ENCODE data around the gene MYO18B. TPM values are rescaled to one million over a fixed set of nuclear protein-coding genes. Genes with fewer than 3 reads are reported as not detected.

MYO18B gene
- total and polyA plus RNA-seq, 2 of the 8 experiments (the other 6 are each of a cell fraction or from before 2014, with no cell fraction given) = 0.62 to 0.78 TPM

GRCh38 chr22:25882360-25882759 is 140.4 kb downstream of the MYO18B start:
- Histone ChIP-seq H3K36me3 (ENCODE audit: control insufficient read depth in 2 of 4, insufficient read depth in 4 of 4, low read length in 3 of 4) (no peaks in the 10 kb centered on the region), H3K23ac (ENCODE audit: insufficient read length) (no peak overlapping the region), H2BK15ac (ENCODE audit: low read length) (no peak overlapping the region), H3K9me3 (ENCODE audit: insufficient read depth in 2 of 2, low read depth in 1 of 2, low read length in 1 of 2) (no peaks in the 10 kb centered on the region), H3K79me2 (ENCODE audit: control insufficient read depth in 1 of 2, insufficient read depth in 2 of 2, low read length in 2 of 2) (no peaks in the 10 kb centered on the region), H4K5ac (ENCODE audit: insufficient read length, low read depth, low read length) (no peak overlapping the region), H3K9ac (replicated peaks in 1 of 4; ENCODE audit: extremely low read depth in 1 of 4, low read depth in 3 of 4, low read length in 3 of 4) (no peak overlapping the region), H2AK5ac (ENCODE audit: low read depth, low read length) (no peak overlapping the region), H3K79me1 (ENCODE audit: low read depth, low read length) (no peaks in the 10 kb centered on the region), H4K8ac (ENCODE audit: extremely low read depth, insufficient read depth, low read length) (no peak overlapping the region), H4K20me1 (replicated peaks in 1 of 2; ENCODE audit: control insufficient read depth in 1 of 2, insufficient read depth in 2 of 2, low read length in 2 of 2) (no peaks in the 10 kb centered on the region), H3K4ac (replicated peaks; ENCODE audit: insufficient read length, low read depth, low read length) (no peak overlapping the region), H3K14ac (ENCODE audit: insufficient read length) (no peak overlapping the region), H3K4me1 (replicated peaks in 1 of 4; ENCODE audit: control insufficient read depth in 3 of 4, insufficient read depth in 4 of 4, low read length in 3 of 4) (no peaks in the 10 kb centered on the region), H3K23me2 (ENCODE audit: low read depth, low read length) (no peaks in the 10 kb centered on the region), H3K27ac (ENCODE audit: low read depth, low read length) (no peak overlapping the region), H2AFZ (ENCODE audit: low read length) (no peak overlapping the region), H3K56ac (replicated peaks; ENCODE audit: insufficient read length, low read depth, low read length) (no peak overlapping the region), H2BK5ac (ENCODE audit: low read depth, low read length) (no peak overlapping the region), H4K91ac (replicated peaks; ENCODE audit: insufficient read length, low read length) (no peak overlapping the region), H3K4me3 (ENCODE audit: extremely low read depth in 1 of 4, insufficient read depth in 2 of 4, low read depth in 3 of 4, low read length in 4 of 4) (no peak overlapping the region), H2BK12ac (ENCODE audit: low read depth, low read length) (no peak overlapping the region), H3K4me2 (ENCODE audit: insufficient read depth in 1 of 2, low read depth in 2 of 2, low read length in 2 of 2) (no peak overlapping the region), H3K18ac (ENCODE audit: extremely low read depth, low read length) (no peak overlapping the region), H3K27me3 (replicated peaks in 1 of 4; ENCODE audit: control insufficient read depth in 3 of 4, extremely low read depth in 1 of 4, insufficient read depth in 3 of 4, low read length in 3 of 4) (no peaks in the 10 kb centered on the region), H2BK20ac (ENCODE audit: low read length) (no peak overlapping the region), H2BK120ac (replicated peaks; ENCODE audit: low read depth, low read length) (no peak overlapping the region)
- no peak for FAIRE-seq
- 76% methylated on average over 2 of the region's 2 CpGs; no CpG with 5 or more reads in 1 of the 2 experiments for WGBS, 2 experiments (ENCODE audit: extremely low coverage in 1 of 2, insufficient coverage in 1 of 2, insufficient read length in 1 of 2, insufficient replicate concordance in 2 of 2, low coverage in 1 of 2, low lambda C conversion rate in 2 of 2, missing lambda C conversion rate in 1 of 2)
- DNase-seq (ENCODE audit: low read depth in 1 of 2, low spot score in 2 of 2) = no peak
- POLR2A ChIA-PET (ENCODE audit: partially characterized antibody) = no interaction called here
- CTCF ChIA-PET (ENCODE audit: partially characterized antibody) = interaction anchor here (1.0 kb wide), 1 partner anchor 109 kb away, joined by 3 read pairs; no protein-coding TSS in a partner anchor
- TF ChIP-seq EGR1 (IDR thresholded peaks at IDR 0.05; ENCODE audit: borderline replicate concordance, low read depth, low read length) = no peak
- TF ChIP-seq MAX (IDR thresholded peaks at IDR 0.05) = no peak
- no peak for TF ChIP-seq CBX5 (IDR thresholded peaks at IDR 0.05; ENCODE audit: low read depth, low read length)
- no peak for TF ChIP-seq YY1 (IDR thresholded peaks at IDR 0.05; ENCODE audit: low read depth, low read length)
